H1 (cell line): Measurements from ENCODE around the gene ARFRP1.

Source experiments
- BRCA1 ChIP-seq: IDR thresholded peaks from 2 replicates; pipeline ENCODE4 v1.6.1; 2012; ENCODE audit warnings: low read depth, low read length, improper control_type of control experiment
- CEBPB ChIP-seq: IDR thresholded peaks from 2 replicates; pipeline ENCODE4 v1.6.1; 2012; ENCODE audit warnings: low read depth, low read length
- E2F6 ChIP-seq: IDR thresholded peaks from 2 replicates; pipeline ENCODE4 v1.6.1; 2012; ENCODE audit warnings: inconsistent platforms
- EGR1 ChIP-seq: IDR thresholded peaks from 2 replicates; pipeline ENCODE4 v1.6.1; 2011; ENCODE audit warnings: low read depth, low read length, borderline replicate concordance
- EP300 ChIP-seq, 2 experiments: IDR thresholded peaks; 1 replicate in 1 of 2; 2 replicates in 1 of 2; pipeline ENCODE4 v1.6.1; 2011 to 2012; ENCODE audit warnings: low read depth in 2 of 2, low read length in 2 of 2, mild to moderate bottlenecking in 2 of 2, borderline replicate concordance in 1 of 2, inconsistent platforms in 1 of 2, moderate library complexity in 1 of 2
- RFX5 ChIP-seq: IDR thresholded peaks from 2 replicates; pipeline ENCODE4 v1.6.1; 2011; ENCODE audit warnings: low read depth, low read length, improper control_type of control experiment, borderline replicate concordance
- YY1 ChIP-seq: IDR thresholded peaks from 2 replicates; pipeline ENCODE4 v1.6.1; 2011; ENCODE audit warnings: low read depth, mild to moderate bottlenecking, low read length
- TF ChIP-seq, protein P1 (sequence below): IDR thresholded peaks from 2 replicates; pipeline ENCODE4 v1.6.1; 2011; ENCODE audit warnings: low read depth, mild to moderate bottlenecking, low read length; ENCODE audit not compliant: insufficient read depth
- TF ChIP-seq, protein P2 (sequence below), 3 experiments: IDR thresholded peaks; 1 replicate in 2 of 3; 2 replicates in 1 of 3; pipeline versions ENCODE4 v1.5.1 to v1.6.1; 2011; ENCODE audit warnings: low read length in 3 of 3, mild to moderate bottlenecking in 3 of 3, inconsistent platforms in 2 of 3, low read depth in 1 of 3, moderate library complexity in 1 of 3; ENCODE audit not compliant: insufficient read depth in 1 of 3; ENCODE audit errors: control extremely low read depth in 1 of 3

DNA sequence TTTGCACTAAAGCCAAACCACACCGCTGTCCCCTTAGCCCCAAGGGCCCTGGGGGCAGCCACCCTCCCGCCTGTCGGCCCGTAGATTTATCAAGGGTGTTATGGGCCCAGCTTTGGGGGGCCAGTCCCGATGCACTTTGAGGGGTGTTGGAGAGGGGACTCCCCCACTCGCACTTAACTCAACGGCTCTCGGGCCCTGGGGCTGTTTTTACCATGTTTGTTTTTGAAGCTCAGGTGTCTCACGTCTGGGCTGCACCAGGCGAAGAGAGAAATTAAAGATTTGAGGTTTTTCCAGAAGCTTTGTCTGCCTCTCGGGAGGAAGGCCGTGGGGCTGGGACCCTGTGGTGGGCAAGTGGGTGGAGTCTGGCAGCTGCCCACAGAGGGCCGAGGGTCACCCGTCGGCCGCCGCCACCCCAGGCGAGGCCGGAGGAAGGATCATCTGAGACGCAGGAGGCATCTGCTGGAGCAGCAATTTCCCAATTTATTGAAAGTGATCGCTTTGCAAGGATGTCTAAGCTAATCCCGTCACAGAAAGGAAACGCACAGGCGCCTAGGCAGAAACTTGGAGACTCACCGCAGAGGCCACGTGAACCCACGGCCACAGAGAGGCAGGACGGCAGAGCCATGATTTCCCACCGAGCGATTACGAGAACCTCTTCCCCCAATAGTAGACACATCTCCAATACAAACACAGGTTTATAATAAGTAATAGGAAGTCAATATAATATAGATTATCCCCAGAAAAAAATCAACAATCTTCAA lies 35.6 kb upstream of the ARFRP1 start:
- TF ChIP-seq, protein P1, sequence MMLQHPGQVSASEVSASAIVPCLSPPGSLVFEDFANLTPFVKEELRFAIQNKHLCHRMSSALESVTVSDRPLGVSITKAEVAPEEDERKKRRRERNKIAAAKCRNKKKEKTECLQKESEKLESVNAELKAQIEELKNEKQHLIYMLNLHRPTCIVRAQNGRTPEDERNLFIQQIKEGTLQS, result no peak
- no peak for TF ChIP-seq E2F6
- TF ChIP-seq, protein P2, sequence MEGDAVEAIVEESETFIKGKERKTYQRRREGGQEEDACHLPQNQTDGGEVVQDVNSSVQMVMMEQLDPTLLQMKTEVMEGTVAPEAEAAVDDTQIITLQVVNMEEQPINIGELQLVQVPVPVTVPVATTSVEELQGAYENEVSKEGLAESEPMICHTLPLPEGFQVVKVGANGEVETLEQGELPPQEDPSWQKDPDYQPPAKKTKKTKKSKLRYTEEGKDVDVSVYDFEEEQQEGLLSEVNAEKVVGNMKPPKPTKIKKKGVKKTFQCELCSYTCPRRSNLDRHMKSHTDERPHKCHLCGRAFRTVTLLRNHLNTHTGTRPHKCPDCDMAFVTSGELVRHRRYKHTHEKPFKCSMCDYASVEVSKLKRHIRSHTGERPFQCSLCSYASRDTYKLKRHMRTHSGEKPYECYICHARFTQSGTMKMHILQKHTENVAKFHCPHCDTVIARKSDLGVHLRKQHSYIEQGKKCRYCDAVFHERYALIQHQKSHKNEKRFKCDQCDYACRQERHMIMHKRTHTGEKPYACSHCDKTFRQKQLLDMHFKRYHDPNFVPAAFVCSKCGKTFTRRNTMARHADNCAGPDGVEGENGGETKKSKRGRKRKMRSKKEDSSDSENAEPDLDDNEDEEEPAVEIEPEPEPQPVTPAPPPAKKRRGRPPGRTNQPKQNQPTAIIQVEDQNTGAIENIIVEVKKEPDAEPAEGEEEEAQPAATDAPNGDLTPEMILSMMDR (IDR thresholded peaks at IDR 0.05; ENCODE audit: control extremely low read depth in 1 of 3, insufficient read depth in 1 of 3, low read depth in 1 of 3, low read length in 3 of 3), result no peak
- no peak for TF ChIP-seq EP300 (IDR thresholded peaks at IDR 0.05; ENCODE audit: borderline replicate concordance in 1 of 2, low read depth in 2 of 2, low read length in 2 of 2)
- TF ChIP-seq BRCA1, result no peak
- no peak for TF ChIP-seq CEBPB
- TF ChIP-seq YY1, result no peak
- no peak for TF ChIP-seq EGR1
- no peak for TF ChIP-seq RFX5
